HepG2 (cell line): ENCODE measurements around the gene RAB8A. TPM values are rescaled to one million over a fixed set of nuclear protein-coding genes. Genes with fewer than 3 reads are reported as not detected.
A peak's percentile ranks its signal among the peaks of the same experiment; 100 is the strongest.

Experiments
- ATAC-seq: fragments of 200-7000 bp; cut with Tn5 transposase; 3 replicates; pipeline ENCODE4 v1.9.1; 2020; ENCODE audit warnings: mild to moderate bottlenecking, moderate library complexity
- BruUV-seq: library from RNA; stranded (reverse); fragments of 400-500 nt; replicated peaks from 2 replicates; lab custom pipeline; 2021; lab: Mats Ljungman, UMichigan
- CTCF ChIA-PET: fragments of 300-600 bp; formaldehyde crosslinking; extraction: SDS; loops from one replicate; lab custom pipeline; 2021; ENCODE audit warnings: low total read pairs, inconsistent platforms, low intra/inter-chr PET ratio; lab: Yijun Ruan, JAX
- POLR2A ChIA-PET: fragments of 350-600 bp; sonication (Branson Sonifier 250); formaldehyde crosslinking; loops from one replicate; lab custom pipeline; 2020; ENCODE audit warnings: antibody characterized with exemption, inconsistent platforms; lab: Yijun Ruan, JAX
- DNase-seq: peaks from one replicate; pipeline ENCODE4 v3.0.0-alpha.2; 2015; ENCODE audit warnings: low spot score
- FAIRE-seq: peaks from 3 replicates; lab custom pipeline; 2011; peaks lifted over from hg19 to GRCh38; lab: Jason Lieb, UNC
- H2AFZ ChIP-seq: one replicate; pipeline ENCODE4 v1.6.1; 2011; ENCODE audit warnings: low read length, inconsistent platforms
- H3K27ac ChIP-seq: fragments of 300-600 bp; 3 replicates; pipeline ENCODE4 v1.8.0; 2011; ENCODE audit warnings: mixed run types, mild to moderate bottlenecking, mixed read lengths, low read length, inconsistent platforms; ENCODE audit not compliant: insufficient read depth; ENCODE audit errors: extremely low read length
- H3K27me3 ChIP-seq, 2 experiments: fragments of 200-600 bp in 1 of 2; 2 replicates in 1 of 2; 3 replicates in 1 of 2; pipeline versions ENCODE4 v1.6.0 to v1.8.0; 2011; ENCODE audit warnings: low read length in 2 of 2, mild to moderate bottlenecking in 2 of 2, moderate library complexity in 2 of 2, inconsistent platforms in 1 of 2; ENCODE audit not compliant: insufficient read depth in 2 of 2, control insufficient read depth in 1 of 2
- H3K36me3 ChIP-seq, 2 experiments: fragments of 200-600 bp in 1 of 2; replicated peaks in 1 of 2; 2 replicates in 1 of 2; 3 replicates in 1 of 2; pipeline versions ENCODE4 v1.5.1 to v1.8.0; 2011; ENCODE audit warnings: low read length in 2 of 2, inconsistent platforms in 1 of 2; ENCODE audit not compliant: insufficient read depth in 2 of 2, control insufficient read depth in 1 of 2
- H3K4me1 ChIP-seq: 2 replicates; pipeline ENCODE4 v1.5.1; 2012; ENCODE audit warnings: low read length, inconsistent platforms; ENCODE audit not compliant: insufficient read depth
- H3K4me2 ChIP-seq: 2 replicates; pipeline ENCODE4 v1.6.0; 2011; ENCODE audit warnings: low read depth, low read length, inconsistent platforms
- H3K4me3 ChIP-seq, 3 experiments: fragments of 200-600 bp in 1 of 3; sonication (generic), shearing (Covaris generic) in 1 of 3; replicated peaks in 1 of 3; 2 replicates each; pipeline ENCODE4 v1.5.1; 2011 to 2016; ENCODE audit warnings: low read length in 3 of 3, inconsistent platforms in 2 of 3, low read depth in 2 of 3, mild to moderate bottlenecking in 2 of 3, control low read depth in 1 of 3, mixed read lengths in 1 of 3; ENCODE audit not compliant: insufficient read depth in 1 of 3
- H3K79me2 ChIP-seq: one replicate; pipeline ENCODE4 v1.6.1; 2011; ENCODE audit warnings: low read length, inconsistent platforms; ENCODE audit not compliant: insufficient read depth
- H3K9ac ChIP-seq: 2 replicates; pipeline ENCODE4 v1.6.0; 2011; ENCODE audit warnings: mild to moderate bottlenecking, low read depth, low read length, inconsistent platforms; ENCODE audit not compliant: insufficient read depth
- H3K9me3 ChIP-seq: 2 replicates; pipeline ENCODE4 v1.5.1; 2012; ENCODE audit warnings: mild to moderate bottlenecking, low read length
- H4K20me1 ChIP-seq: 2 replicates; pipeline ENCODE4 v1.6.0; 2011; ENCODE audit warnings: inconsistent platforms, mild to moderate bottlenecking, low read length, moderate library complexity; ENCODE audit not compliant: insufficient read depth
- ATF7 ChIP-seq, 2 experiments: fragments of 450-650 bp in 1 of 2; sonication (generic) in 1 of 2; formaldehyde crosslinking in 1 of 2; IDR thresholded peaks; 2 replicates each; pipeline versions ENCODE4 v1.4.0 to v1.6.1; 2016 to 2020; ENCODE audit warnings: antibody characterized with exemption in 1 of 2, mild to moderate bottlenecking in 1 of 2, missing genetic modification reagents in 1 of 2
- KIAA2018 ChIP-seq: sonication (generic); formaldehyde crosslinking; IDR thresholded peaks from 2 replicates; pipeline ENCODE4 v1.5.0; 2020; ENCODE audit warnings: mild to moderate bottlenecking, missing genetic modification reagents, borderline replicate concordance
- PRDM4 ChIP-seq: sonication (generic); formaldehyde crosslinking; IDR thresholded peaks from 2 replicates; pipeline ENCODE4 v1.9.0; 2021; ENCODE audit warnings: missing genetic modification reagents, borderline replicate concordance
- TEAD2 ChIP-seq: sonication (generic); formaldehyde crosslinking; IDR thresholded peaks from 2 replicates; pipeline ENCODE4 v1.9.0; 2021; ENCODE audit warnings: missing genetic modification reagents
- ZNF703 ChIP-seq: sonication (generic); formaldehyde crosslinking; IDR thresholded peaks from 2 replicates; pipeline ENCODE4 v1.5.1; 2020; ENCODE audit warnings: missing genetic modification reagents, mild to moderate bottlenecking, moderate library complexity, borderline replicate concordance
- ZNF768 ChIP-seq: sonication (generic); formaldehyde crosslinking; IDR thresholded peaks from 2 replicates; pipeline ENCODE4 v1.4.0; 2020; ENCODE audit warnings: missing genetic modification reagents
- WGBS: methylation state at CpG from one replicate; pipeline ENCODE4 v1.1.6; 2017; ENCODE audit warnings: low lambda C conversion rate; 5-methylcytosine and 5-hydroxymethylcytosine counted together
- in situ Hi-C: cut with HindIII; loops from 2 replicates; pipeline ENCODE4 v1.10.0; 2017; ENCODE audit warnings: low pct_unique_long_range_greater_than_20kb; ENCODE audit not compliant: extremely low pct_ligation_motif_present
- intact Hi-C: fragments of 100-400 bp; cut with micrococcal nuclease; formaldehyde crosslinking; loops from one replicate; pipeline ENCODE4 v1.10.0; 2022; ENCODE audit not compliant: unreplicated experiment
- polyA plus RNA-seq, 8 experiments: library from polyadenylated mRNA; depleted of rRNA in 3 of 8; stranded (reverse) in 7 of 8; unstranded in 1 of 8; fragments of >200 nt; fragmentation: Illumina TruSeq in 4 of 8; extraction: Trizol in 4 of 8; gene quantifications; 2 replicates each; pipeline versions ENCODE4 v1.2.1 to v1.2.3, GENCODE V29; 2011 to 2016; ENCODE audit warnings: low read depth in 4 of 8, missing spikeins in 1 of 8, mixed read lengths in 1 of 8; ENCODE audit not compliant: insufficient read depth in 1 of 8
- total RNA-seq, 5 experiments: library from RNA; depleted of rRNA; stranded (reverse); fragments of >200 nt; fragmentation: Illumina TruSeq; extraction: Trizol; gene quantifications; 2 replicates each; pipeline ENCODE4 v1.2.3, GENCODE V29; 2016; ENCODE audit warnings: low read depth in 1 of 5

Gene RAB8A
- total and polyA plus RNA-seq, 2 of the 13 experiments (the other 11 are each of a cell fraction or from before 2014, with no cell fraction given) = 36.7 to 45.0 TPM

GRCh38 chr19:16159655-16160054, 48.0 kb downstream of the RAB8A start:
- no peak overlapping the region for H3K27ac ChIP-seq
- H3K9me3 ChIP-seq = no peaks in the 10 kb centered on the region
- H3K4me3 ChIP-seq = no peak overlapping the region
- no peak overlapping the region for H2AFZ ChIP-seq
- ChIA-PET POLR2A (no interaction called here), CTCF (no interaction called here)
- intact Hi-C loops = no loop called here
- DNase-seq = no peak
- TF ChIP-seq ZNF768 (CRISPR knock-in tag) (peak; percentile 76; the same call in 1 of the 2 replicates), ZNF703 (CRISPR knock-in tag) (no peak)
- H3K27me3 ChIP-seq = no peaks in the 10 kb centered on the region
- H4K20me1 ChIP-seq = no peaks in the 10 kb centered on the region
- H3K4me1 ChIP-seq = peaks cover 27% of the 10 kb centered on the region
- H3K9ac ChIP-seq = no peak overlapping the region
- in situ Hi-C loops = loop anchor here (25.0 kb wide), 1 partner anchor 522 kb away; the partner anchor contains the start of gene CYP4F3
- H3K79me2 ChIP-seq = no peaks in the 10 kb centered on the region
- no peak for ATAC-seq
- no TSS peak for BruUV-seq
- WGBS = 84% methylated on average over 5 of the region's 5 CpGs
- FAIRE-seq = no peak
- no peaks in the 10 kb centered on the region for H3K36me3 ChIP-seq
- H3K4me2 ChIP-seq = no peak overlapping the region

- Histone ChIP-seq H3K27ac (no peak overlapping the region), H3K4me3 (no peak overlapping the region), H3K9me3 (no peaks in the 10 kb centered on the region), H3K36me3 (no peaks in the 10 kb centered on the region), H4K20me1 (no peaks in the 10 kb centered on the region), H3K27me3 (no peaks in the 10 kb centered on the region), H3K9ac (no peak overlapping the region), H3K4me1 (peaks cover 30% of the 10 kb centered on the region), H2AFZ (no peak overlapping the region), H3K79me2 (no peaks in the 10 kb centered on the region), H3K4me2 (no peak overlapping the region)
- BruUV-seq = no TSS peak
- in situ Hi-C loops (loop anchor here (25.0 kb wide), 1 partner anchor 523 kb away; the partner anchor contains the start of gene CYP4F3), intact Hi-C loops (no loop called here)
- WGBS = 42% methylated on average over 5 of the region's 6 CpGs
- FAIRE-seq = no peak
- DNase-seq = no peak
- no peak for ATAC-seq
- POLR2A ChIA-PET = no interaction called here
- CTCF ChIA-PET = no interaction called here
- TF ChIP-seq TEAD2 (CRISPR knock-in tag) (no peak), PRDM4 (CRISPR knock-in tag) (no peak), KIAA2018 (CRISPR knock-in tag) (no peak), ATF7 (IDR thresholded peaks at IDR 0.05) (no peak), ATF7 (CRISPR knock-in tag; IDR thresholded peaks at IDR 0.05) (no peak)
Observed at GRCh38 chr19:16160445-16160942, 48.8 kb downstream of the RAB8A start.
